NCI-H2081 (cell line): ENCODE results near the gene NEB.

Experiments
- DNase-seq, 2 experiments: peaks; one replicate each; lab custom pipeline; 2025; lab: John Stamatoyannopoulos, UW

NEB gene, protein sequence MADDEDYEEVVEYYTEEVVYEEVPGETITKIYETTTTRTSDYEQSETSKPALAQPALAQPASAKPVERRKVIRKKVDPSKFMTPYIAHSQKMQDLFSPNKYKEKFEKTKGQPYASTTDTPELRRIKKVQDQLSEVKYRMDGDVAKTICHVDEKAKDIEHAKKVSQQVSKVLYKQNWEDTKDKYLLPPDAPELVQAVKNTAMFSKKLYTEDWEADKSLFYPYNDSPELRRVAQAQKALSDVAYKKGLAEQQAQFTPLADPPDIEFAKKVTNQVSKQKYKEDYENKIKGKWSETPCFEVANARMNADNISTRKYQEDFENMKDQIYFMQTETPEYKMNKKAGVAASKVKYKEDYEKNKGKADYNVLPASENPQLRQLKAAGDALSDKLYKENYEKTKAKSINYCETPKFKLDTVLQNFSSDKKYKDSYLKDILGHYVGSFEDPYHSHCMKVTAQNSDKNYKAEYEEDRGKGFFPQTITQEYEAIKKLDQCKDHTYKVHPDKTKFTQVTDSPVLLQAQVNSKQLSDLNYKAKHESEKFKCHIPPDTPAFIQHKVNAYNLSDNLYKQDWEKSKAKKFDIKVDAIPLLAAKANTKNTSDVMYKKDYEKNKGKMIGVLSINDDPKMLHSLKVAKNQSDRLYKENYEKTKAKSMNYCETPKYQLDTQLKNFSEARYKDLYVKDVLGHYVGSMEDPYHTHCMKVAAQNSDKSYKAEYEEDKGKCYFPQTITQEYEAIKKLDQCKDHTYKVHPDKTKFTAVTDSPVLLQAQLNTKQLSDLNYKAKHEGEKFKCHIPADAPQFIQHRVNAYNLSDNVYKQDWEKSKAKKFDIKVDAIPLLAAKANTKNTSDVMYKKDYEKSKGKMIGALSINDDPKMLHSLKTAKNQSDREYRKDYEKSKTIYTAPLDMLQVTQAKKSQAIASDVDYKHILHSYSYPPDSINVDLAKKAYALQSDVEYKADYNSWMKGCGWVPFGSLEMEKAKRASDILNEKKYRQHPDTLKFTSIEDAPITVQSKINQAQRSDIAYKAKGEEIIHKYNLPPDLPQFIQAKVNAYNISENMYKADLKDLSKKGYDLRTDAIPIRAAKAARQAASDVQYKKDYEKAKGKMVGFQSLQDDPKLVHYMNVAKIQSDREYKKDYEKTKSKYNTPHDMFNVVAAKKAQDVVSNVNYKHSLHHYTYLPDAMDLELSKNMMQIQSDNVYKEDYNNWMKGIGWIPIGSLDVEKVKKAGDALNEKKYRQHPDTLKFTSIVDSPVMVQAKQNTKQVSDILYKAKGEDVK (N-terminal part only)

GRCh38 chr2:151733771-151734672, at the start of gene NEB:
NEB (minus strand) TSS chr2:151734476; CDS start chr2:151733156, 1,320 bp downstream.
- peak in 1 of 2 experiments; percentile 25 for DNase-seq

GRCh38 chr2:151783133-151783520, 48.9 kb upstream of the NEB start:
- no peak for DNase-seq

DNA sequence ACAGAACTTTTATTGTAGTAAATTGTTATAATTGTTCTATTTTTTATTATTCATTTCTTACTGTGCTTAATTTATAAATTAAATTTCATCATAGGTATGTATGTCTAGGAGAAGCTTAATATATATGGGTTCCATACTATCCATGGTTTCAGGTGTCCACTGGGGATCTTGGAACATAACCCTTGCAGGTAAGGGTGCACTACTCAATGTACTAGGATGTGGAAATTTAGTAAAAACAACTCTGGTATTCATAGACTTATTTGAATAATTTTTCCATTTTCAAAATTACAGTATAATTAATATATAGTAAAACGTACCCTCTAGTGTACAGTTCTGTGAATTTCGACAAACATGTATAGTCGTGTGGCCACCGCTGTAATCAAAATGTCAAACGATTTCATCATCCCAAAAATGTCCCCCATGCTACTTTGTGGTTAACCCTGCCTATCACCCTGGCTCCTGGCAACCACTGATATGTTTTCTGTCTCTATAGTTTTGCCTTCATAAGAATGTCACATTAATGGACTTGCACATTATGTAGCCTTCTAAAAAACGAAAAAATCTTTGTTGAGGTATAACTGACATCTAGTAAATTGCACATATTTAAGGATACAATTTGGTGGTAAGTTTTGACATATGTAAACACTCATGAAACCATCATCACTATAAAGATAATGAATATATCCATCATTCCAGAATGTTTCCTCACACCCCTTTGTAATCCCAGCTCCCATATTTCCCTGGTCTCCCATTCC, 48.3 kb upstream of the NEB start:
- no peak for DNase-seq

DNA sequence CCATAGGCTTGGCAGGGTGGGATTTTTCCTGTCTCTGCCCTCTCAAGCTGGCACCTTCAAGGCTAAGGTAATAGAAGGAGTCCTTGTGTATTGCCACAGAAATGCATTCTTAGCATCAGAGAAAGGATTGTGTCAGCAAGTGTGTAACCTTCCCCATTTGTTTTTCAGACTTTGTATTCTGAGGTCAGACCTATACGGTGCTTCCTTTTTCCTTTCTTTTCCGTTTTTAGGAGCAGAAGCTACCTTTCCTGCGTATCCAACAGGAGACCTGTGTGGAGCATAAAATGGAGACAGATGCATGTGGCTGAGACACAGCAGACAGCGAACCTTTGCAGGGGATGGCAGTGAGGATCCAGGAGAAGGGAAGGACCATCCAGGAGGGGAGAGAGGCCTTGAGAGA, 47.4 kb upstream of the NEB start:
- DNase-seq, result no peak

DNA sequence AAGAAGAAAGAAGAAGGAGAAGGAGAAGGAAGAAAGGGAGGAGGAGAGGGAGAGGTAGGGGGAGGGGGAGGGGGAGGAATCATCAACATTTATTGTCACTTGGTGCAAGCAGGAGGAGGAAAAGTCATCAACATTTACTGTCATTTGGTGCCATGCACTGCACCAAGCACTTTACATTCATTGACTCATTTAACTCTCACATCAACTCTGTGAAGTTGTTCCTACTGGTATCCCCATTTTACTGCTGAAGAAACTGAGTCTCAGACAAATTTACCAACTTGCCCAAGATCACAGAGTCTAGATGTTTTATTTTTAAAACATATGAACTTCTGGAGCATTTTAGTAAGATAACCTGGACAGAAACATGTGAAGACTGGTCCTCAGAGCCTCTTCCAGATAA, 46.7 kb upstream of the NEB start:
- no peak for DNase-seq

DNA sequence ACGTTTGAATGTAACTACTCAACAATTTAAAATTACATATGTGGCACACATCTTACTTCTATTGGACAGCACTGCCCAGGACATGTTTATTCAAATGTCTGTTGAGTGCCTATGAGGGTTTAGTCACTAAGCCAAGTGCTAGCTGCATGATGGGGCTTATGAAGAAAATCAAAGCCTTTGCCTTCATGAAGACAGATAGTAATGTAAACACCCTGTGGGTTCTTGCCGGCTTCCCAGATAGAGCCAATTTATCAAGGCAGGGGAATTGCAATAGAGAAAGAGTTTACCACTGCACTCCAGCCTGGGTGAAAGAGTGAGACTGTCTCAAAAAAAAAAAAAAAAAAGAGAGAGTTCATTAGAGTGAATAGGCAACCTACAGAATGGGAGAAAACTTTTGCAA, 43.7 kb upstream of the NEB start:
- DNase-seq, result no peak

DNA sequence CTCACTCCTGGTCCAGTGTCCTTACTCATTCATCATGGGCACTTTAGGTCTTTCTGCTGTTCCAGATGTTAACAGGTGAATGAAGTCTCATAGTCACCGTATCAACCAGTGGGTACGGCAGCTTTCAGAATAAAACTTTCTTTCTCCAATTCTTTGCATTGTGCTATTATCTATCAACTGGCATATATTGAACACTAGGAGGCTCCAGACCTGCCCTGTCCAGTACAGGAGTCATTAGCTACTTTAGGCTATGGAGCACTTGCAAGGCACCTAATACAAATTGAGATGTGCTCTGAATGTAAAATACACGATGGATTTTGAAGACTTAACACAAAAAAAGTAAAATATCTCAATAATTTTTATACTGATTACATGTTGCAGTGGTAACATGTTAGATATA, 43.2 kb upstream of the NEB start:
- DNase-seq, result no peak

DNA sequence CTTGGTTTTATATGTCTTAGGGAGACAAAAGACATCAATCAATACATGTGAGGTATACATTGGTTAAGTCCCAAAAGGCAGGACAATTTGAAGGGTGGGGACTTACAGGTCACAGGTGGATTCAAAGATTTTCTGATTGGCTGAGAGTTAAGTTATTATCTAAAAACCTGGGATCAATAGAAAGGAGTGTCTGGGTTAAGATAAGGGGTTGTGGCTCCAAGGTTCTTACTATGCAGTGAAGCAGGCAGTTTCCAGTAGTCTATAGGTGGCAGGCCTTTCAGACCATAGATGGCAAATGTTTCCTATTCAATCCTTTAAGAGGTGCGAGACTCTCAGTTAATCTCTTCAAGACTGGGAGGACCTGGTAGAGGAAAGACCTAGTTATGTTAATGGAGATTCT, 42.1 kb upstream of the NEB start:
- no peak for DNase-seq

DNA sequence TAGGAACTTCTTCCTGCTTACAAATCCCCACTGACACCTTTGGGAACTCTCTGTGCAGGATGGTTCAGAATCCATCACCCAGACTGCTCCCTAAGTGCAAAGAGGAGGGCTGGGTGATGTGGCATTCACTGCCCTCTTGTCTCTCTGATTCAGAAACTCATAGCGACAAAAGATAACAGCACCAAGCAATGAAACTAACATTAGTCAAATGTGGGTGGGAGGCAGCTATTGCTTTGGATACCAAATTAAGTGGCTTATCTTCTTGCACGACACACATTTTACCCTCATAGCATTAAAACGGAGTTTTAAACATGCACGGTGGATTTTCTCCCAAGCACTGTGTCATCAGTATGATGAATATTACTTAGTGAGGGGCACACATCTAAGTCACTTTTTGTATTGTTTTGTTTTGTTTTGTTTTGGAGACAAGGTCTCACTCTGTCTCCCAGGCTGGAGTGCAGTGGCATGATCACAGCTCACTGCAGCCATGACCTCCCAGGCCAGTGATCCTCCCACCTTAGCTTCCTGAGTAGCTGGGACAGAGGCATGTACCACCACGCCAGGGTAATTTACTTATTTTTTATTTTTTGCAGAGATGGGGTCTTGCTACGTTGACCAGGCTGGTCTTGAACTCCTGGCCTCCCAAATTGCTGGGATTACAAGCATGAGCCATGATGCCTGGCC, 40.9 kb upstream of the NEB start:
- no peak for DNase-seq

DNA sequence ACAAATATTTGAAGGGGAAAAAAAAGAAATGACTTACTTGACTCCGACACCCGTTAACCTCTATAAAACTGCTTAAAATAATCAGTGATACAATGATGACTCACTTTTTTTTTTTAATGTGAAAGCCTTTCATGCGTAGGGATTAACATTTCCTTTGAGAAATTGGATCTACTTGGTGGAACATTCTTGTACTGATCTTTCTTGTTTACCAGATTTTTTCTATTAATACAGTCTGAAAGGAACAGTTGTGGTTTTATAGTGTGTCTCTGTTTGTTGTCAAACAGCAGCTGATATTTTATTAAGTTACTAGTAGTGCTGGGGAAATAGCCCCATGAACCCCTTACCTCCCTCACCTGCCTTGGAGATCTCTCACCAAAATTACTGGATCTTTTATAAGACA, 40.2 kb upstream of the NEB start:
- DNase-seq, result no peak

DNA sequence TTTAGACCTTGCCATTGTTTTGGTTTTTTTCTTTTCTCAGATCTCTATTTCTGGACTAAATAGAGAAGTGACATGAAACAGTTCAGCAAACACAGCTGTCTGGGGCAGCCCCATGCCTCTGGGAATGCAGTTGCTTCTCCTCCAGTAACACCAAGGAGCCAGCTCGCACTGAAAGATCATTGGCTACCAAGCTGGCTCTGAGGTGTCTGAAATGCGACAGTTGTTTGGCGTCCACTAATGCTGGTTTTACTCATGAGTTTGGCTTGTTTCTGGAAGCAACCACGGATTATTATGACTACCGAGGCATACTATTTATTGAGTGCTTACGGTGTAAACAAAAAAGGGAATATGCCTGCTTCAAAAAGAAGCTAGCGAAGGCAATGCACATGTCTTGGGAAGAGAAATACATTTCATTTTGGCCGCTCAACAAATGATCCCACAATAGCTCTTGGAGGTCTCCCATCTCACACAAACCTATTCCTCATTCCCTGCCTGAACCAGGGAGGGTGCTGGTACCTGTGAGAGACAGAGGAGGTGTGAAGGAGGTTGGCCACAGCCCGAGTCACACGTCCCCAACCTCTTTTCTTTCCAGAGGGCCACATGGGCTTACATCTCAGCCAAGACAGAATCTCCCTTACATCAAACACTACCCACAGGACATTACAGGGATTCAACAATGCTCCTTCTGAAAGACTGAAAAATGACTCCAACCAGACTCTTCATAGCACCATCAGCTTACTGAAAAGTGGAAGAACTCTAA, 37.5 kb upstream of the NEB start:
- DNase-seq, result no peak

- DNase-seq, result no peak
Measured at GRCh38 chr2:151770995-151771394, 36.7 kb upstream of the NEB start.

DNA sequence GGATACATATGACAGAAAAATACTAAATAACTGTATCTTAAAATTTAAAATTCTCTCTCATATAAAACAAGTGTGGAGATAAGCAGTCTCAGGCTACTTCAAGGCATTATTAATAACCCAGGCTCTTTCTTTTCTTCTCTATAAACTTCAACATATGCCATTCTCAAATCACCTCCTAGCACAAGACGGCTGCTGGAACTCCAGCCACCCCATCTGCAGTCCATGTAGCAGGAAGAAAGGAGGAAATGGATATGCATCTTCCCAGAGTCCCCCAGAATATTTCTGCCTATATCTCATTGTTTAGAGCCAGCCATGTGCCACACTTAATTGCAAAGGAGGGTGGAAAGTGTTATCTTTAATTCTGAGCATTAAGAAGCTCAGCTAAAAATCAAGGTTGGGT, 35.3 kb upstream of the NEB start:
- no peak for DNase-seq

DNA sequence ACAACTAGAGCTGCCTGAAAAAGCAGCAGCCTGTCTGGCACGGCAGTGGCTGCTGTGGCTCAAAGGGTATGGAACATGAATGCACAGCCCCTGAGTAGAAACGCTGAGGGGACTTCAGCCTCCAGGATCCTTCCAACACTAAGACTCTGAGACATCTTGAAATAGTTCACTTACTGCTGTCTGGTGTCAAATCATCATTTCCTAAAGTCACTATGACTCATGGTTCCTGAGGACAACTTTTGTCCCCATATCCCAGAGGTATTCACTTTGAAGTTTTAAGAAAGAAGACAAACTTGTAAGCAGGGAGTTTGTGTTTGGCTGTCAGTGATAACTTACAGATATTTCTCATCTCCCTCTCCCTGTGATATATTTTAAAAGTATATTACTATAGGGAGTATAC, 33.3 kb upstream of the NEB start:
- no peak for DNase-seq

GRCh38 chr2:151766437-151767153, 32.3 kb upstream of the NEB start:
- DNase-seq, result no peak

DNA sequence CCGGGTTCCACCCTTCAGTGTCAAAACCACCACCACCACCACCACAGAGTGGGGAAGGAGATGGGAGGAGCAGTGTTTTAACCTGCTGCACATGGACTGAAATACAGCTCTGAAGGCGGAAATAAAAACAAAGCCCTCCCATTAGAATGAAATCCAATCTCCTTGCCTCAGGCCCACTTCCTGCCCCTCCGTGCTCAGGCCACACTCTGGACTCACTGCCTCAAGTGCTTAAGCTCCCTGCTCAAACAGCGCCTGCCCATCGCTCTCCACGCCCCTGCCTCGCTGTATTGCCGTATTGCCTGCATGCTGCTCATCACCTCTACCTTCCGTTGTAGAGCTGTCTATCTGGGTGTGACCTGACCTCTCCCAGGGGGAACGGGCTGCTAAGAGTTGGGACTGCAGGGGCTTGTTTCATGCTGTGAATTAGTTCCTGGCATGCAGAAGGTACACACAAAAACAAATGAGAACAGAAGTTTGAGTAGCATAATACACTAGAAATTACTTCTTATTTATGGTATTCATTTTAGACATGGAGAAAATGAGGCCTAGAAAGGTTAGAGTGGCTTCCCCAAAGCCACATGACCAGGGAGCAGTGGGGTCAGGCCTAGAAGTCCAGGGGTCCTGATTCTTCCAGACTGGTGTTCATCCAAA, 31.6 kb upstream of the NEB start:
- peak in 1 of 2 experiments; percentile 6 for DNase-seq

DNA sequence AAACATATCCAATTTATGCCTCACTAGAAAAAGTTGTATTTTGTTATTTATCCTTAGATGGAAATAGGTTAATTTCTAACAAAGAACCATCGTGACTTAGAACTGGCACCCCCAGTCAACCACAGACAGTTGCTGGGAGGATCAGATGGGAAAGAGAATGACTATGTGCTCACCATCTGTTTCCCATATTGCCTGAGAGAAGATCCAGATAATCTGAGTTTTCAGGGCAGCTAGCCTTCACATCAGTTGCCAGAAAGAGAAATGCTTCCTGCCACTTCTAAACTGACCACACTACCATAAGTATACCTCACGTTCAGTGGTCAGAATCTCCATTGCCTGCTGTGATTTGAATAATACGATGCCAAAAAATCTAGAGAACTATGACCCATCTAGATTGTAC, 28.4 kb upstream of the NEB start:
- DNase-seq, result no peak

- DNase-seq, result no peak
Measured at GRCh38 chr2:151761687-151762086, 27.4 kb upstream of the NEB start.
